SJSA1 (cell line): ENCODE data around the gene IL17RE. TPM values are rescaled to one million over a fixed set of nuclear protein-coding genes. Genes with fewer than 3 reads are reported as not detected.
A peak's percentile ranks its signal among the peaks of the same experiment; 100 is the strongest.
"Not testable (repeated sequence)": the region's sequence is repeated elsewhere in the genome, so short reads cannot be mapped to it uniquely, and the experiment has no call there.

ENCODE experiments used
- DNase-seq, 2 experiments: peaks; one replicate each; pipeline ENCODE4 v3.0.0-alpha.2; 2015 to 2020; ENCODE audit warnings: low spot score in 2 of 2, low read depth in 1 of 2
- H3K27ac ChIP-seq: fragments of 250-450 bp; sonication (Bioruptor Pico); 2 replicates; pipeline ENCODE4 v1.5.1; 2020; ENCODE audit warnings: mild to moderate bottlenecking, moderate library complexity
- H3K27me3 ChIP-seq: fragments of 250-450 bp; sonication (Bioruptor Pico); replicated peaks from 2 replicates; pipeline ENCODE4 v1.5.1; 2020; ENCODE audit warnings: mild to moderate bottlenecking, moderate library complexity
- H3K36me3 ChIP-seq: fragments of 250-450 bp; sonication (Bioruptor Pico); 2 replicates; pipeline ENCODE4 v1.5.1; 2020; ENCODE audit warnings: mild to moderate bottlenecking
- H3K4me1 ChIP-seq: fragments of 250-450 bp; sonication (Bioruptor Pico); replicated peaks from 2 replicates; pipeline ENCODE4 v1.6.1; 2021; ENCODE audit warnings: mild to moderate bottlenecking
- H3K4me3 ChIP-seq: fragments of 250-450 bp; sonication (Bioruptor Pico); 2 replicates; pipeline ENCODE4 v1.5.1; 2020; ENCODE audit warnings: mild to moderate bottlenecking
- H3K9me3 ChIP-seq: fragments of 250-450 bp; sonication (Bioruptor Pico); replicated peaks from 2 replicates; pipeline ENCODE4 v1.5.1; 2020; ENCODE audit warnings: mild to moderate bottlenecking
- total RNA-seq: library from RNA; depleted of rRNA; stranded (reverse); fragments of >200 nt; shearing (Covaris generic); gene quantifications from 2 replicates; pipeline ENCODE4 v1.2.3, GENCODE V29; 2014

Gene IL17RE
- total RNA-seq, 1 experiment from 2014 or later = 0.37 TPM

- Histone ChIP-seq H3K9me3 (no peaks in the 10 kb centered on the region), H3K27ac (no peak overlapping the region), H3K27me3 (no peaks in the 10 kb centered on the region), H3K4me1 (peaks cover 22% of the 10 kb centered on the region), H3K36me3 (peaks cover 28% of the 10 kb centered on the region), H3K4me3 (no peak overlapping the region)
- DNase-seq = no peak
Observed at GRCh38 chr3:9889405-9889804, 13.2 kb upstream of the IL17RE start.

- no peaks in the 10 kb centered on the region for H3K27me3 ChIP-seq
- H3K36me3 ChIP-seq = peaks cover 35% of the 10 kb centered on the region
- peak within 1 kb of the TSS; percentile 78 for H3K27ac ChIP-seq
- peaks cover 15% of the 10 kb centered on the region for H3K4me1 ChIP-seq
- DNase-seq = peak; percentile 82 to 88
- no peaks in the 10 kb centered on the region for H3K9me3 ChIP-seq
- peak within 1 kb of the TSS; percentile 93 for H3K4me3 ChIP-seq
Observed at GRCh38 chr3:9890249-9891071, 12.2 kb upstream of the IL17RE start, which contains the start of gene JAGN1. TSS of gene JAGN1 (plus strand) at chr3:9890610. CDS start at chr3:9890723, 113 bp downstream.

GRCh38 chr3:9891072-9891622 lies 11.5 kb upstream of the IL17RE start:
- Histone ChIP-seq H3K4me3 (peak overlapping the region; percentile 93), H3K9me3 (no peaks in the 10 kb centered on the region; the same call in 1 of the 2 replicates), H3K27ac (peak overlapping the region; percentile 78), H3K4me1 (peaks cover 15% of the 10 kb centered on the region), H3K36me3 (peaks cover 40% of the 10 kb centered on the region), H3K27me3 (no peaks in the 10 kb centered on the region)
- DNase-seq = no peak

- H3K4me1 ChIP-seq = peaks cover 15% of the 10 kb centered on the region
- no peak overlapping the region for H3K27ac ChIP-seq
- DNase-seq = no peak
- H3K4me3 ChIP-seq = no peak overlapping the region
- peaks cover 42% of the 10 kb centered on the region for H3K36me3 ChIP-seq
- H3K27me3 ChIP-seq = no peaks in the 10 kb centered on the region
- no peaks in the 10 kb centered on the region; the same call in 1 of the 2 replicates for H3K9me3 ChIP-seq
Observed at GRCh38 chr3:9893739-9894138, 8.9 kb upstream of the IL17RE start.

DNA sequence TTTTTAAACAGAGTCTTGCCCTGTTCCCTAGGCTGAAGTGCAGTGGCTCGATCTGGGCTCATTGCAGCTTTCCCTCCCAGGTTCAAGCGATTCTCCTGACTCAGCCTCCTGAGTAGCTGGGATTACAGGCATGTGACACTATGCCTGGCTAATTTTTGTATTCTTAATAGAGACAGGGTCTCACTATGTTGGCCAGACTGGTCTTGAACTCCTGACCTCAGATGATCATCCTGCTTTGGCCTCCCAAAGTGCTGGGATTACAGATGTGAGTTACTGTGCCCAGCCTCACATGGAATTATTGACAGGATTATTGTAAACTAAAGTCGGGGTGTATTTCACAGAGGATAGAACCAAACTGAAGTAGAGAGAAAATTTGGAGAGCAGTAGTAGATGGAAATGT lies 6.9 kb upstream of the IL17RE start:
- not testable (repeated sequence) for H3K4me1 ChIP-seq, H3K27ac ChIP-seq, H3K9me3 ChIP-seq, H3K4me3 ChIP-seq, H3K27me3 ChIP-seq, DNase-seq
- H3K36me3 ChIP-seq = peaks cover 39% of the 10 kb centered on the region

DNA sequence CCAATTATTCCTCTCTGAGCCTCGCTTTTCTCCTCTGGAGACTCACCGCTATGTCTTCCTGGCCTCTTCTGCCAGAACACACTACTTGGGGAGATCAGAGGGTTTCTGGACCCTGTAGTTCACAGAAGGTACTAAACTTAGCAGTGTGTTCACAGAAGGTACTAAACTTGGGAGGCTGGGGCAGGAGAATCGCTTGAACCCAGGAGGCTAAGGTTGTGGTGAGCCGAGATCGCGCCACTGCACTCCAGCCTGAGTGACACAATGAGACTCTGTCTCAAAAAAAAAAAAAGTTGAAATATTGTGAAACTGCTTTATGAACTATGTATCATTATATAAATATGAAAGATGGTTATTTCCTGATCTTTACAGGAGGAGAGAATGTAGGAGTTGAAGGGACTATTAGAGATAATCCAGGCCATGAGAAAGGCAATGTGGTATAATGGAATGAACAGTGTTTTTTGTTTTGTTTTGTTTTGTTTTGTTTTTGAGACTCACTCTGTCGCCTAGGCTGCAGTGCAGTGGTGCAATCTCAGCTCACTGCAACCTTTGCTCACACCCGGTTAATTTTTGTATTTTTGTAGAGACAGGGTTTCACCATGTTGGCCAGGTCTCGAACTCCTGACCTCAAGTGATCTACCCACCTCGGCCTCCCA lies 5.8 kb upstream of the IL17RE start:
- not testable (repeated sequence) for H3K27ac ChIP-seq, H3K27me3 ChIP-seq, DNase-seq, H3K9me3 ChIP-seq, H3K4me1 ChIP-seq, H3K4me3 ChIP-seq
- H3K36me3 ChIP-seq = peaks cover 38% of the 10 kb centered on the region

DNA sequence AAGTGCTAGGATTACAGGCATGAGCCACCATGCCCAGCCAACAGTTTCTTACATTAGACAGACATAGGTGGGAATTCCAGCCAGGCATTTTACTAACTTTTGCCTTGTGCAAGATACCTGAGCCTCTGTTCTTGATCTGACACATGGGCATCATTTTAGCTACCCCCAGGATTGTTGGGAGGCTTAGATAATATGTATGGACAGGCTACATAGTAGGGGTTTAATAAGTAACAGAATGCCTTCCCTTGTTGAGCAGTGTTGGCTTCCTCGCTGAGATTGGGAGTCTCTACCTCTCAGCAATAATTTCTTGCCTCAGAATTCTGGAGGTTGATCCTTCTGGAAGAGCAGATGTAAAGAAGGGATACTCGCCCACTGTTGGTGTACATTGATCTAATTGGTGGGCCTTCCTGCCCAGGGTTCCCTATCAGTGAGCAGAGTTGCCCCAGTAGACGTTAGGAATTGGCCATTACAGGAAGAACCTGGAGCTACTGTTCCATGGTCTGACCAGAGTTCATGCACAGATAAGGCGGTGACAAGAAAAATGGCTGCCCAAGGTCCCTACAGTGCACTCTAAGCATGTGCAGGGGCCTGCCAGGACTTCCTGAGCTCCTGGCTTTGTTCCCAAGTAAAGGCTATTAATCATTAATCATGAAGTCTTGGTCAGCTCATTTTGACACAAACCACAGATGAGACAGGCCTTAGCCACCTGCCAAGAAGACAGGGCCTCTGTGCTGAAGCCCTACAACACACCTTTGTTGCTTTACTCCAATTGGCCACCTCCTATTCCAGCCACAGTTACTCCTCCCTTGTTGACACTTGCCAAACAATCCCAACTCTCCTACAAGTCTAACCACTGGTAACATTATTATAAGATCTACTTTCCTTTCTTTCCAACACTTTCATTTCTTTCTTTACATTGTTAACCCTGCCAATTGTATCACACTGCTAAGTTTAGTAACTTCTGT lies 5.0 kb upstream of the IL17RE start:
- no peak overlapping the region for H3K27ac ChIP-seq
- no peaks in the 10 kb centered on the region for H3K27me3 ChIP-seq
- no peak for DNase-seq
- H3K36me3 ChIP-seq = peaks cover 30% of the 10 kb centered on the region
- H3K9me3 ChIP-seq = no peaks in the 10 kb centered on the region; the same call in 1 of the 2 replicates
- H3K4me1 ChIP-seq = peaks cover 10% of the 10 kb centered on the region
- H3K4me3 ChIP-seq = no peak overlapping the region

- Histone ChIP-seq H3K27me3 (no peaks in the 10 kb centered on the region), H3K27ac (no peak overlapping the region), H3K36me3 (peaks cover 20% of the 10 kb centered on the region), H3K9me3 (no peaks in the 10 kb centered on the region; the same call in 1 of the 2 replicates), H3K4me1 (peaks cover 17% of the 10 kb centered on the region), H3K4me3 (no peak overlapping the region)
- DNase-seq = no peak
Observed at GRCh38 chr3:9898467-9899241, 4.0 kb upstream of the IL17RE start.

DNA sequence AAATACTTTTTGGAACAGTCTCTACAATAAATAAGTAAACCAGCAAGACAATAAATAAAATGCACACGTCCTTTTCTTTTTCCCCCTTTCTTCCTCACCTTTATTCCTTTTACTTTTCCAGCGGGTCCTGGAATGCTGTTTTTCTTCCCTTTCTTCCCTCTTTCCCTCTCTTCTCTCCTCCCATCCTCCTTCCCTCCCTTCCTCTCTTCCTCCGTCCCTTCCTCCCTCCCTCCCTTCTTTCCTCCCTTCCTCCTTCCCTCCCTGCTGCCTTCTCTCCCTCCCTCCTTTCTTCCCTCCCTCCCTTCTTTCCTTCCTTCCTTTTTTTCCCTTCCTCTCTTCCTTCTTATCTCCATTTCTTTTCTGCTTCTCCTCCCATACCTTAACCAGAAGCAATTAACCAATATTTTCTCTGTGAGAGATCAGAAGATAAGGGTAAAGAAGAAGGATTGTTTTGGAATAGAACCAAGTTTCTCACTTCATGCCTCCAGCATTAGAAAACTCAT lies 3.3 kb upstream of the IL17RE start:
- H3K27ac ChIP-seq = no peak overlapping the region
- no peaks in the 10 kb centered on the region for H3K27me3 ChIP-seq
- H3K9me3 ChIP-seq = no peaks in the 10 kb centered on the region; the same call in 1 of the 2 replicates
- H3K4me1 ChIP-seq = peaks cover 11% of the 10 kb centered on the region
- H3K36me3 ChIP-seq = peaks cover 14% of the 10 kb centered on the region
- no peak overlapping the region for H3K4me3 ChIP-seq
- DNase-seq = no peak

GRCh38 chr3:9900965-9901415 lies 1.7 kb upstream of the IL17RE start:
- not testable (repeated sequence) for H3K27ac ChIP-seq, H3K4me3 ChIP-seq, DNase-seq, H3K36me3 ChIP-seq, H3K27me3 ChIP-seq, H3K9me3 ChIP-seq
- peaks cover 11% of the 10 kb centered on the region for H3K4me1 ChIP-seq

DNA sequence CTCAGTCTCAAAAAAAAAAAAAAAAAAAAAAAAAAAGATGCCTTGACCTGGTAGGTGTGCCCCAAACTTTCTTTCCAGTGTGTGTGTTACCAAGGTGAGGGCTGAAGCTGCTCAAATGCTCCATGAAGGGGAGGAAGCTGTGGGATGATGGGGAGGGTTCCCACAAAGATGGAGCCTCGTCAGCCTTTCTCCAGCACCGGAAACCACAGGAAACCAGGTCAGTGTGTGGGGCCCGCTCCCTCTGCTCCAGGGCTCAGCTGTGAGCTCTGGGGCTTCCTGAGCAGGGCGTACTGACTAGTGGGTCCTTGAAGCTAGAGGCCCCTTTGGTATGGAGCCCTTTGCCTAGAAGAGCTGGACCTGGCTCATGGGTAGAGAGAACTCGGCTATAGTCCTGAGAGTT lies 681 bp upstream of the IL17RE start:
- no peaks in the 10 kb centered on the region for H3K36me3 ChIP-seq
- DNase-seq = no peak
- no peak overlapping the region for H3K4me3 ChIP-seq
- no peak overlapping the region for H3K27ac ChIP-seq
- H3K27me3 ChIP-seq = no peaks in the 10 kb centered on the region
- no peaks in the 10 kb centered on the region for H3K9me3 ChIP-seq
- peaks cover 11% of the 10 kb centered on the region for H3K4me1 ChIP-seq

GRCh38 chr3:9903238-9903624 lies 583 bp downstream of the IL17RE start:
- H3K36me3 ChIP-seq = no peaks in the 10 kb centered on the region
- no peaks in the 10 kb centered on the region for H3K9me3 ChIP-seq
- H3K27me3 ChIP-seq = no peaks in the 10 kb centered on the region
- peaks cover 11% of the 10 kb centered on the region for H3K4me1 ChIP-seq
- H3K27ac ChIP-seq = no peak overlapping the region; the same call in 1 of the 2 replicates
- no peak overlapping the region for H3K4me3 ChIP-seq
- peak in 1 of 2 experiments; percentile 26 for DNase-seq
